ENCODE data around the gene TRIL. TPM values are rescaled to one million over a fixed set of nuclear protein-coding genes. Genes with fewer than 3 reads are reported as not detected.

Gene TRIL
- total and polyA plus RNA-seq, 2 donors (not counting 3 experiments of a cell fraction or from before 2014, with no cell fraction given) = 0.52 to 1.8 TPM

DNA sequence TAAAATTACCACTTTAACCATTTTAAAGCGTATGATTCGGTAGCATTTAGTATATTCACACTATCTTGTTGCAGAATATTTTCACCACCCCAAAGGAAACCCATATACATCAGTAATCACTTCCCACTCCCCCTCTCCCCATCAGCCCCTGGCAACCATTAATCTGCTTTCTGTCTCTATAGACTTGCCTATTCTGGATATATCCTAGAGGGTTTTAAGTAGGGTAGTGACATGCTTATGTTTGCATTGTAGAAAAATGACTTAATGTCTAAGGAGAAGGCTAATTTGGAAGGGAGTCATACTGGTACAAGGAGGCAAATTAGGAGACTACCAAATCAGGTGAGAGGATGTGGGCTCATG lies 42.6 kb upstream of the TRIL start:
- Histone ChIP-seq H3K4me1 (ENCODE audit: control insufficient read depth, extremely low read depth, insufficient read depth, low read length) (peaks cover 2% of the 10 kb centered on the region), H3K9me3 (replicated peaks; ENCODE audit: control insufficient read depth, insufficient read depth, low read length) (no peaks in the 10 kb centered on the region), H2AFZ (ENCODE audit: low read depth, low read length) (no peak overlapping the region), H3K9me1 (replicated peaks; ENCODE audit: control insufficient read depth, extremely low read depth, insufficient read depth, low read length) (no peaks in the 10 kb centered on the region), H3K27ac (ENCODE audit: insufficient read depth, low read depth, low read length) (no peak overlapping the region), H3K4me2 (ENCODE audit: insufficient read depth, low read length) (no peak overlapping the region), H3K4me3 (replicated peaks in 1 of 3; ENCODE audit: insufficient read depth in 1 of 3, low read depth in 1 of 3, low read length in 3 of 3) (no peak overlapping the region), H3K9ac (replicated peaks; ENCODE audit: extremely low read depth, insufficient read depth, low read length) (no peak overlapping the region), H3K27me3 (ENCODE audit: control insufficient read depth in 2 of 2, insufficient read depth in 2 of 2, low read length in 2 of 2) (peaks cover 15 to 18% of the 10 kb centered on the region in 2 experiments), H4K20me1 (replicated peaks; ENCODE audit: control insufficient read depth, extremely low read depth, insufficient read depth, low read length) (no peaks in the 10 kb centered on the region), H3K36me3 (ENCODE audit: control insufficient read depth in 2 of 2, extremely low read depth in 1 of 2, insufficient read depth in 2 of 2, low read length in 2 of 2) (no peaks in the 10 kb centered on the region), H3K79me2 (ENCODE audit: control insufficient read depth, insufficient read depth, low read length) (no peaks in the 10 kb centered on the region)
- intact Hi-C loops (cut with micrococcal nuclease) (no loop called here), dilution Hi-C loops (cut with MboI; ENCODE audit: extremely low pct_ligation_motif_present, low sequenced_read_pairs) (no loop called here)
- BruUV-seq (replicated peaks) = no TSS peak
- ChIA-PET CTCF (no interaction called here), POLR2A (no interaction called here)
- no peak for DNase-seq (ENCODE audit: low read depth, low spot score)
- no peak for FAIRE-seq
- TF ChIP-seq POLR2AphosphoS5 (IDR thresholded peaks at IDR 0.05; ENCODE audit: insufficient read depth, low read depth, low read length) (no peak), MYC (IDR thresholded peaks at IDR 0.05; ENCODE audit: low read depth, low read length) (no peak), POLR2A (IDR thresholded peaks at IDR 0.05; ENCODE audit: low read depth, low read length) (no peak), FOS (IDR thresholded peaks at IDR 0.05; ENCODE audit: borderline replicate concordance, insufficient read depth, low read length) (no peak), GATA2 (IDR thresholded peaks at IDR 0.05; ENCODE audit: insufficient read depth, insufficient read length, low read depth, low read length) (no peak)
- TF ChIP-seq, protein P1, sequence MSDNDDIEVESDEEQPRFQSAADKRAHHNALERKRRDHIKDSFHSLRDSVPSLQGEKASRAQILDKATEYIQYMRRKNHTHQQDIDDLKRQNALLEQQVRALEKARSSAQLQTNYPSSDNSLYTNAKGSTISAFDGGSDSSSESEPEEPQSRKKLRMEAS (IDR thresholded peaks at IDR 0.05; ENCODE audit: insufficient read depth, insufficient read length) = no peak
- TF ChIP-seq, protein P2, sequence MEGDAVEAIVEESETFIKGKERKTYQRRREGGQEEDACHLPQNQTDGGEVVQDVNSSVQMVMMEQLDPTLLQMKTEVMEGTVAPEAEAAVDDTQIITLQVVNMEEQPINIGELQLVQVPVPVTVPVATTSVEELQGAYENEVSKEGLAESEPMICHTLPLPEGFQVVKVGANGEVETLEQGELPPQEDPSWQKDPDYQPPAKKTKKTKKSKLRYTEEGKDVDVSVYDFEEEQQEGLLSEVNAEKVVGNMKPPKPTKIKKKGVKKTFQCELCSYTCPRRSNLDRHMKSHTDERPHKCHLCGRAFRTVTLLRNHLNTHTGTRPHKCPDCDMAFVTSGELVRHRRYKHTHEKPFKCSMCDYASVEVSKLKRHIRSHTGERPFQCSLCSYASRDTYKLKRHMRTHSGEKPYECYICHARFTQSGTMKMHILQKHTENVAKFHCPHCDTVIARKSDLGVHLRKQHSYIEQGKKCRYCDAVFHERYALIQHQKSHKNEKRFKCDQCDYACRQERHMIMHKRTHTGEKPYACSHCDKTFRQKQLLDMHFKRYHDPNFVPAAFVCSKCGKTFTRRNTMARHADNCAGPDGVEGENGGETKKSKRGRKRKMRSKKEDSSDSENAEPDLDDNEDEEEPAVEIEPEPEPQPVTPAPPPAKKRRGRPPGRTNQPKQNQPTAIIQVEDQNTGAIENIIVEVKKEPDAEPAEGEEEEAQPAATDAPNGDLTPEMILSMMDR (IDR thresholded peaks at IDR 0.05; ENCODE audit: extremely low read depth in 1 of 2, insufficient read depth in 1 of 2, low read depth in 1 of 2, low read length in 2 of 2) = no peak

Data from endothelial cell of umbilical vein (primary cell).